Measurements from ENCODE around the gene HMX2. TPM values are rescaled to one million over a fixed set of nuclear protein-coding genes. Genes with fewer than 3 reads are reported as not detected.
"Not testable (repeated sequence)": the region's sequence is repeated elsewhere in the genome, so short reads cannot be mapped to it uniquely, and the experiment has no call there.

HMX2 gene
- total RNA-seq, 2 donors from 2014 or later, result not detected

GRCh38 chr10:123149162-123149567, 1.2 kb downstream of the HMX2 start:
- DNase-seq (ENCODE audit: low spot score), result no peak
- intact Hi-C loops (cut with DNase I), result no loop called here

DNA sequence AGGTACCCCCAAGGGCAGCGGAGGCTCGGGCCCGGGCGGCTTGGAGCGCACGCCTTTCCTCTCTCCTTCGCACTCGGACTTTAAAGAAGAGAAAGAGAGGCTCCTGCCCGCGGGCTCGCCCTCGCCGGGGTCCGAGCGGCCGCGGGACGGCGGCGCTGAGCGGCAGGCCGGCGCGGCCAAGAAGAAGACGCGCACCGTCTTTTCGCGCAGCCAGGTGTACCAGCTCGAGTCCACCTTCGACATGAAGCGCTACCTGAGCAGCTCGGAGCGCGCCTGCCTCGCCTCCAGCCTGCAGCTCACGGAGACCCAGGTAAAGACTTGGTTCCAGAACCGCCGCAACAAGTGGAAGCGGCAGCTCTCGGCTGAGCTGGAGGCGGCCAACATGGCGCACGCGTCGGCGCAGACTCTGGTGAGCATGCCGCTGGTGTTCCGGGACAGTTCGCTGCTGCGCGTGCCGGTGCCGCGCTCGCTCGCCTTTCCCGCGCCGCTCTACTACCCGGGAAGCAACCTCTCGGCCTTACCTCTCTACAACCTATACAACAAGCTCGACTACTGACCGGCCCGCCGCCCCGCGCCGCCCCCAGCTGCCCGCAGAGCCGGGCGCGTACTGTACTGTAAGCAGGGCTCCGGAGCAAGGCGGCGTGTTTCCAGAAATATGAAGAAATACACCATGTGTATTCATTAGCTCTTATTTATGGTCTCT, 1.8 kb downstream of the HMX2 start:
- intact Hi-C loops (cut with DNase I), result no loop called here
- DNase-seq (ENCODE audit: low spot score), result peak; percentile 84

GRCh38 chr10:123150271-123150985, 2.5 kb downstream of the HMX2 start:
- intact Hi-C loops (cut with DNase I), result no loop called here
- DNase-seq (ENCODE audit: low spot score), result no peak

DNA sequence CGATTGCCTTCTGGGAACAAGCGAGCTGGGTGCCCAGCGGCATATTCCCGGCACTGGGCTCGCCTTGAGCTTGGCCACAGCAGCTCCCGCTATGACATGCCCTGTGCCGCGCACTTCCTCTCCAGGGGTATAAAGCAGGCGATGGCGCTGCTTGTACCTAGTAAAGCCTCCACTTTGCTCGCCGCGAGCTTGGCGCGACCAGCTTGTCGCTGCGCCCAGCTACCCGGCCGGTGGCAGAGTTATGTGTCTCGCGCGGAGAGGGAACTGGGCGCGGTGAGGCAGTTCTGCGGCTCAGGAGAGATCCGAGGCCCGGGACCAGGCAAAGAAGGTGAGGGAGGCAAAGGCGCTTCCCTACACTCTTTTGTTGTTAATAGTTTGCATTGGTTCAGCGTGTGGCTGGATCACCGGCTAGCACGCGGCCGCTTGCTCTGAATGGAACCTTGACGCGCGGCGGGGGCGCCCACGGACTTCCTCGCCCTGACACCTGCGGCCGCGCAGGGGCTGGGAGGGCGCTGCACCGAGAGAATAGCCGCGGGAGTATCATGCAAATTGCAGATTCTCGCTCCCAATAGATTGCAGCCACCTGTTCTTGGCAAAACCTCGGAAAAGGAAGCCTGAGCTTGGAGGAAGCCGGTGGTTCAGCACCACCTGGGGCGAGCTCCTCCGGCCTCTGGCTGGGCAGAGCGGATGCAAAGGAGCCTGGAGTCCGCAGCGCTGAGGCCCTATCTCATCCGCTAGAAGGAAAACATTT, 3.2 kb downstream of the HMX2 start:
- no peak for DNase-seq (ENCODE audit: low spot score)
- intact Hi-C loops (cut with DNase I), result no loop called here

- intact Hi-C loops (cut with DNase I), result no loop called here
- no peak for DNase-seq (ENCODE audit: low spot score)
Observed at GRCh38 chr10:123151737-123152135, 3.8 kb downstream of the HMX2 start.

DNA sequence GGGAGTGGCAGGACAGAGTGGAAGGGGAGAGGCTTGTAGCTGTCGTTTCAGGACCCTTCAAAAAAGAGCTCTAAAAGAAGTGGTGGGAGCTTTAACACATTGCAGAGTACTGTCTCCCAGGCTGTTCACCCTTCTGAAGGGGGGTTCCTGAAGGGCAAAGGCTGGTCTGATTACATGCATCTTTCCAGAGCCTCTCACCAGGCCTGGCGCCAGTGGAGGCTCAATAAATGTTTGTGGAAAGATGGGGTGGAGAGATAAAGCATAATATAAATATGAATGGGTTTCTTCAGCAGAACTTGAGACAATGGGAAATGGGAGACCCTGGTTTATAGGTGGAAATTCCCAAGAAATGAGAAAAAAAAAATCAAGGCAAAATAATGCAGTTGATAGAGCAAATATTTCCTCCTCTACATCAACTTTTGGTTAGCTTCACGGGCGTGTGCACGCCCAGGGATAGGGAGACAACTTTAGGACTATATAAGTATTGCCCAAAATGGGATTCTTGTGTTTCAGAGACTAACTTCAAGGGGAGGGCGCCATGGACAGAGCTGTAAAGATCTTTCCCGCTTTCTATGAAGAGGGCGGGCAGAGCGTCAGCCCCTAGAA, 5.7 kb downstream of the HMX2 start:
- intact Hi-C loops (cut with DNase I), result no loop called here
- no peak for DNase-seq (ENCODE audit: low spot score)

DNA sequence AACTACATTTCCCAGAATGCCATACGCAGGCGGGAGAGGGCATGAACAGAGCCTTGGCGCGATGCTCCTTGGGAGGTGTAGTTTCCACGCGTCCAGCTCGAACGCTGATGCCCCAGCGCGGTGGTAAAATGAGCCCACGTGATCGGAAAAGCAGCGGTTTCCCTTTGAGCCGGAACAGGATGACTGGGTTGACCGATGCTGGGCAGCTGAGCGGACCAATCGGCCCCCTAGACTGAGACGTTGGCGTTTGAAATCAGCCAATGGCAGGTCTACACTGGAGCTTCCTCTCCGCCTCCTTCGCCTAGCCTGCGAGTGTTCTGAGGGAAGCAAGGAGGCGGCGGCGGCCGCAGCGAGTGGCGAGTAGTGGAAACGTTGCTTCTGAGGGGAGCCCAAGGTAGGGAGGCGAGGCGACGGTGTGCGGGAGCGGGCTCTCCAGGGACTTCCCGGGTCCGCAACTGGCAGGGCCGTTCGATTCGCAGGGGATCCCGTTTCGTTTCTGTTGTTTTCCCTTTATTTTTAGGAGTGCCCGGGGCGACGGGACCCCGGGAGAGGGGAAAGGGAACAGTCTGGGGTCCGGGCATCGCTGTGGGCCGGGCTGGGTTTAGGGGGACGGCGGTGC, 6.3 kb downstream of the HMX2 start, which contains the start of gene BUB3:
Gene BUB3 (plus strand): TSS at position 311 of the 619 bp plus-strand sequence. CDS start 516 bp downstream, outside the sequence.
- peak; percentile 99 for DNase-seq (ENCODE audit: low spot score)
- intact Hi-C loops (cut with DNase I), result no loop called here

GRCh38 chr10:123154711-123155505, 7.0 kb downstream of the HMX2 start:
- intact Hi-C loops (cut with DNase I), result no loop called here
- DNase-seq (ENCODE audit: low spot score), result no peak

DNA sequence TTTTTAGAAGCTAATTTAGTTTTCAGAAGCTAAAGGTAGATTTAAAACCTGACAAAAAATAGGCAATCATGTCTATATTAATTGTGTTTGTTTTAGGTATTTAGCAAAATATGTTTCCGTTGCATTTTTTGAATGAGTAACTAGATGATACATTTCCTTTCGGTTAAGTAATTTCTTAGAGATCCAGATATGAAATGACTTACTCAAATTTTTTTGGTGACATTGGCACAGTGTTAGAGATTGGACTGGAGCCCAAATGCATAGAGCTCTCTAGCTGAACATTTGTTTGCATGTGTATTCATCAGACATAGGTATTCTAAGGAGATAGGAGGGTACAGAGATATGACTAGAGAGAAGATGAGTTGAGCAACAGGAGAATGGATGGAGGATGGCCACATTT, 8.1 kb downstream of the HMX2 start:
- DNase-seq (ENCODE audit: low spot score), result no peak
- intact Hi-C loops (cut with DNase I), result no loop called here

GRCh38 chr10:123157210-123157609, 9.3 kb downstream of the HMX2 start:
- no peak for DNase-seq (ENCODE audit: low spot score)
- intact Hi-C loops (cut with DNase I), result no loop called here

GRCh38 chr10:123158682-123159081, 10.7 kb downstream of the HMX2 start:
- no peak for DNase-seq (ENCODE audit: low spot score)

DNA sequence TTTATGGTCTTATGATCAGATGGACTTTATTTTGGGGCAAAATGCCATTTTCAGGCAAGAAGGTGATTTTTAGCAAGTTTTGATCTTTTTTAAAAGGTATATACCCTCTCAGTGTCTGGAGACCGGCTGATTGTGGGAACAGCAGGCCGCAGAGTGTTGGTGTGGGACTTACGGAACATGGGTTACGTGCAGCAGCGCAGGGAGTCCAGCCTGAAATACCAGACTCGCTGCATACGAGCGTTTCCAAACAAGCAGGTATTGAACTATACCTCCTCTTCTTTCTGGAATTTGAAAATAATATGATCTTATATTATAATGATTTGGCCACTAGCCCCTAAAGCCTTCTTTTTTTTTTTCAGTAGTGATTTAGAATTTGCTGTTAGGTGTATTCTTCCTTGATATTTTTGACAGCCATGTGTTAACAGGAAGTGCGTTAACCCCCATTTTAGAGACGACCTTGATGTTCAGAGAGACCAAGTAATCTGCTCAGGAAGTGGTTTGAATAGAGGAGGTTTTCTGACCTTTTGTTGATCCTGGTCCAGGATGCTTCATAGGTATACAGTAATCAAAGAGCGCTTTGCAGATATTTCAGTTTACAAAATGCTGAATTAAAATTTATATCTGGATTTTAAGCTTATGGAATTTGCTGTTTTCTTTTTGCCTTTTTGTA, 12.5 kb downstream of the HMX2 start:
- intact Hi-C loops (cut with DNase I), result no loop called here

More at GRCh38 chr10:123158682-123159081, 10.7 kb downstream of the HMX2 start:
- intact Hi-C loops (cut with DNase I), result no loop called here

GRCh38 chr10:123164319-123164718, 16.4 kb downstream of the HMX2 start:
- intact Hi-C loops (cut with DNase I), result no loop called here
- no peak for DNase-seq (ENCODE audit: low spot score)

More for the DNA sequence above, 12.5 kb downstream of the HMX2 start:
- no peak for DNase-seq (ENCODE audit: low spot score)

- DNase-seq (ENCODE audit: low spot score), result no peak
- intact Hi-C loops (cut with DNase I), result no loop called here
Observed at GRCh38 chr10:123165445-123166072, 17.6 kb downstream of the HMX2 start.

GRCh38 chr10:123166618-123167017, 18.7 kb downstream of the HMX2 start:
- intact Hi-C loops (cut with DNase I), result no loop called here
- DNase-seq (ENCODE audit: low spot score), result no peak

DNA sequence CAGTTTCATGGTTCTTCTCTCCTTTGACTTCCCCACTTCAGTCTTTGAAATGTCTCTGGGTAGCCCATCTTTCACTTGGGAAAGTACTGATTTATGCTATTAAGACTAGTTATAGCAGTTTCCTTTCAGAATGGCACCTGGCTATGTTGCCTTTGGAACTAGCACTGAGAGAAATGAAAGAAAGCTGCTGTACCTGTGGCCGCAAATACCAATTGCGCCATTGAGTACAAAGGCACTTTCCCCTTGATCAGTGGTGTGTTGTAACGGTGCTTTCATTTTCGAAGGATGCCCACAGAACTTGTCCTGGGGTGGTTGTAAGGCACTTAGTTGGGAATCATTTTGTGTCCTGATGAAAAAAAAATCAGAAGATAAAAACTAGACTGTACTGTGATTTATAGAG, 23.0 kb downstream of the HMX2 start:
- intact Hi-C loops (cut with DNase I), result no loop called here

GRCh38 chr10:123171616-123172015, 23.7 kb downstream of the HMX2 start:
- intact Hi-C loops (cut with DNase I), result not testable (repeated sequence)

More for the DNA sequence above, 23.0 kb downstream of the HMX2 start:
- no peak for DNase-seq (ENCODE audit: low spot score)

More at GRCh38 chr10:123171616-123172015, 23.7 kb downstream of the HMX2 start:
- DNase-seq (ENCODE audit: low spot score), result not testable (repeated sequence)
